SU-DHL-6 (cell line): ENCODE results near the gene PPP1R3A.

Experiments
- H2AFZ ChIP-seq: fragments of 200-600 bp; sonication (generic); 2 replicates; pipeline ENCODE4 v1.6.1; 2014; ENCODE audit warnings: low read depth, mild to moderate bottlenecking, moderate library complexity, mixed read lengths, antibody characterized with exemption, low read length; ENCODE audit not compliant: severe bottlenecking
- H3F3A ChIP-seq: fragments of 200-600 bp; shearing (Covaris generic); 2 replicates; pipeline ENCODE4 v1.6.0; 2016; ENCODE audit warnings: antibody characterized with exemption, mild to moderate bottlenecking; ENCODE audit not compliant: insufficient read depth
- H3K27ac ChIP-seq: fragments of 200-600 bp; sonication (generic); 2 replicates; pipeline ENCODE4 v1.5.1; 2016; ENCODE audit warnings: low read depth, mild to moderate bottlenecking, low read length, moderate library complexity, mixed read lengths
- H3K27me3 ChIP-seq: fragments of 200-600 bp; sonication (generic), shearing (Covaris generic); 2 replicates; pipeline ENCODE4 v1.6.0; 2014; ENCODE audit warnings: mild to moderate bottlenecking, low read length
- H3K36me3 ChIP-seq: fragments of 200-600 bp; sonication (generic); 2 replicates; pipeline ENCODE4 v1.6.1; 2014; ENCODE audit warnings: mild to moderate bottlenecking, low read length, mixed read lengths
- H3K4me2 ChIP-seq: fragments of 300-600, 200-600 bp; shearing (Covaris generic), sonication (generic); 2 replicates; pipeline ENCODE4 v1.6.0; 2014; ENCODE audit warnings: low read length, low read depth, mild to moderate bottlenecking; ENCODE audit not compliant: poor library complexity, severe bottlenecking
- H3K4me3 ChIP-seq: fragments of 200-600 bp; sonication (generic); 2 replicates; pipeline ENCODE4 v1.5.1; 2014; ENCODE audit warnings: antibody characterized with exemption, low read length, mild to moderate bottlenecking, mixed read lengths; ENCODE audit not compliant: insufficient read depth, poor library complexity, severe bottlenecking
- H3K79me2 ChIP-seq: fragments of 200-600 bp; sonication (generic); 2 replicates; pipeline ENCODE4 v1.6.1; 2014; ENCODE audit warnings: mild to moderate bottlenecking, low read length, moderate library complexity; ENCODE audit not compliant: insufficient read depth
- H3K9ac ChIP-seq: fragments of 200-600 bp; sonication (generic); 2 replicates; pipeline ENCODE4 v1.7.0; 2014; ENCODE audit warnings: mild to moderate bottlenecking, low read length
- H3K9me2 ChIP-seq: fragments of 200-600 bp; sonication (generic); replicated peaks from 2 replicates; pipeline ENCODE4 v1.6.1; 2014; ENCODE audit warnings: low read length; ENCODE audit not compliant: insufficient read depth
- H3K9me3 ChIP-seq: fragments of 200-600 bp; sonication (generic); 2 replicates; pipeline ENCODE4 v1.6.1; 2014; ENCODE audit warnings: low read length, mixed read lengths; ENCODE audit not compliant: insufficient read depth
- H4K20me1 ChIP-seq: fragments of 200-600 bp; sonication (generic); 2 replicates; pipeline ENCODE4 v1.6.1; 2014; ENCODE audit warnings: low read depth, mild to moderate bottlenecking, antibody characterized with exemption, low read length, moderate library complexity, mixed read lengths
- CTCF ChIP-seq: fragments of 200-600 bp; sonication (generic); IDR thresholded peaks from one replicate; pipeline ENCODE4 v1.5.1; 2017; ENCODE audit warnings: antibody characterized with exemption, mild to moderate bottlenecking, low read length, moderate library complexity; ENCODE audit not compliant: insufficient read depth, poor library complexity, severe bottlenecking
- EZH2phosphoT487 ChIP-seq: fragments of 200-600 bp; sonication (generic), shearing (Covaris generic); conservative IDR thresholded peaks from 2 replicates; pipeline ENCODE4 v1.6.1; 2018; ENCODE audit warnings: mild to moderate bottlenecking, antibody characterized with exemption, low read length, moderate library complexity, mixed read lengths

Gene PPP1R3A

GRCh38 chr7:113922049-113922448, 3.2 kb upstream of the PPP1R3A start:
- Histone ChIP-seq H3K9me3 (no peaks in the 10 kb centered on the region), H3K36me3 (no peaks in the 10 kb centered on the region), H3K79me2 (no peaks in the 10 kb centered on the region), H3K27ac (no peak overlapping the region), H4K20me1 (no peaks in the 10 kb centered on the region), H3K4me2 (no peak overlapping the region), H2AFZ (no peak overlapping the region), H3K4me3 (no peak overlapping the region), H3K27me3 (no peaks in the 10 kb centered on the region), H3K9ac (no peak overlapping the region), H3K9me2 (no peaks in the 10 kb centered on the region), H3F3A (no peaks in the 10 kb centered on the region)
- TF ChIP-seq EZH2phosphoT487 (no peak), CTCF (no peak)

GRCh38 chr7:113921363-113921762, 2.6 kb upstream of the PPP1R3A start:
- TF ChIP-seq CTCF (no peak), EZH2phosphoT487 (no peak)
- Histone ChIP-seq H3K4me3 (no peak overlapping the region), H3K79me2 (no peaks in the 10 kb centered on the region), H3F3A (no peaks in the 10 kb centered on the region), H3K27me3 (no peaks in the 10 kb centered on the region), H3K36me3 (no peaks in the 10 kb centered on the region), H3K9me2 (no peaks in the 10 kb centered on the region), H3K4me2 (no peak overlapping the region), H3K27ac (no peak overlapping the region), H4K20me1 (no peaks in the 10 kb centered on the region), H3K9me3 (no peaks in the 10 kb centered on the region), H3K9ac (no peak overlapping the region), H2AFZ (no peak overlapping the region)

- H3K79me2 ChIP-seq = no peaks in the 10 kb centered on the region
- no peaks in the 10 kb centered on the region for H3K9me2 ChIP-seq
- no peaks in the 10 kb centered on the region for H3F3A ChIP-seq
- H3K4me3 ChIP-seq = no peak overlapping the region
- H3K27me3 ChIP-seq = no peaks in the 10 kb centered on the region
- H3K27ac ChIP-seq = no peak overlapping the region
- no peaks in the 10 kb centered on the region for H4K20me1 ChIP-seq
- H3K36me3 ChIP-seq = no peaks in the 10 kb centered on the region
- H3K9me3 ChIP-seq = no peaks in the 10 kb centered on the region
- H2AFZ ChIP-seq = no peak overlapping the region
- H3K9ac ChIP-seq = no peak overlapping the region
- H3K4me2 ChIP-seq = no peak overlapping the region
- TF ChIP-seq CTCF (no peak), EZH2phosphoT487 (no peak)
These were observed 969 bp downstream of the PPP1R3A start for GRCh38 chr7:113917840-113918239.
